Measurements from ENCODE around the gene NOL3.

NOL3 gene

GRCh38 chr16:67190448-67191399, 20.4 kb downstream of the NOL3 start:
- no peak for DNase-seq

GRCh38 chr16:67191411-67191994, 21.2 kb downstream of the NOL3 start:
- DNase-seq, result no peak

- DNase-seq, result peak; percentile 87
Observed at GRCh38 chr16:67191995-67192681, 21.8 kb downstream of the NOL3 start, which contains the start of gene E2F4. Gene E2F4 (plus strand): TSS chr16:67192155. CDS start chr16:67192228, 73 bp downstream.

- DNase-seq, result no peak
Observed at GRCh38 chr16:67192781-67193361, 22.5 kb downstream of the NOL3 start.

GRCh38 chr16:67193536-67193935, 23.2 kb downstream of the NOL3 start:
- DNase-seq, result no peak

- DNase-seq, result no peak
Observed at GRCh38 chr16:67194260-67194659, 23.9 kb downstream of the NOL3 start.

GRCh38 chr16:67195676-67196075, 25.3 kb downstream of the NOL3 start:
- no peak for DNase-seq

GRCh38 chr16:67196881-67197280, 26.5 kb downstream of the NOL3 start:
- no peak for DNase-seq

GRCh38 chr16:67197704-67198103, 27.4 kb downstream of the NOL3 start:
- DNase-seq, result no peak

GRCh38 chr16:67198238-67198734, 27.9 kb downstream of the NOL3 start:
- peak; percentile 75 for DNase-seq

GRCh38 chr16:67199011-67199807, 28.9 kb downstream of the NOL3 start, which contains the start of gene ELMO3:
Gene ELMO3 (plus strand): TSS chr16:67199131. CDS start chr16:67199327, 196 bp downstream.
- DNase-seq, result peak; percentile 70

GRCh38 chr16:67199808-67200198, 29.5 kb downstream of the NOL3 start:
- peak; percentile 54 for DNase-seq

GRCh38 chr16:67200491-67200890, 30.2 kb downstream of the NOL3 start:
- no peak for DNase-seq

- no peak for DNase-seq
Observed at GRCh38 chr16:67201411-67202345, 31.3 kb downstream of the NOL3 start.

- DNase-seq, result no peak
Observed at GRCh38 chr16:67202426-67202825, 32.1 kb downstream of the NOL3 start.

- DNase-seq, result no peak
Observed at GRCh38 chr16:67202956-67203493, 32.7 kb downstream of the NOL3 start.

- no peak for DNase-seq
Observed at GRCh38 chr16:67204076-67204475, 33.7 kb downstream of the NOL3 start.

- no peak for DNase-seq
Observed at GRCh38 chr16:67206129-67206837, 35.9 kb downstream of the NOL3 start.

GRCh38 chr16:67206838-67207248, 36.5 kb downstream of the NOL3 start:
- DNase-seq, result no peak

Measured in NCI-H2171 treated with DMSO at 0.1 percent for 48 hours (cell line).